ENCODE results near the gene TMEM253.

Gene TMEM253

GRCh38 chr14:21089877-21090193 lies 11.0 kb upstream of the TMEM253 start:
- DNase-seq = no peak

DNA sequence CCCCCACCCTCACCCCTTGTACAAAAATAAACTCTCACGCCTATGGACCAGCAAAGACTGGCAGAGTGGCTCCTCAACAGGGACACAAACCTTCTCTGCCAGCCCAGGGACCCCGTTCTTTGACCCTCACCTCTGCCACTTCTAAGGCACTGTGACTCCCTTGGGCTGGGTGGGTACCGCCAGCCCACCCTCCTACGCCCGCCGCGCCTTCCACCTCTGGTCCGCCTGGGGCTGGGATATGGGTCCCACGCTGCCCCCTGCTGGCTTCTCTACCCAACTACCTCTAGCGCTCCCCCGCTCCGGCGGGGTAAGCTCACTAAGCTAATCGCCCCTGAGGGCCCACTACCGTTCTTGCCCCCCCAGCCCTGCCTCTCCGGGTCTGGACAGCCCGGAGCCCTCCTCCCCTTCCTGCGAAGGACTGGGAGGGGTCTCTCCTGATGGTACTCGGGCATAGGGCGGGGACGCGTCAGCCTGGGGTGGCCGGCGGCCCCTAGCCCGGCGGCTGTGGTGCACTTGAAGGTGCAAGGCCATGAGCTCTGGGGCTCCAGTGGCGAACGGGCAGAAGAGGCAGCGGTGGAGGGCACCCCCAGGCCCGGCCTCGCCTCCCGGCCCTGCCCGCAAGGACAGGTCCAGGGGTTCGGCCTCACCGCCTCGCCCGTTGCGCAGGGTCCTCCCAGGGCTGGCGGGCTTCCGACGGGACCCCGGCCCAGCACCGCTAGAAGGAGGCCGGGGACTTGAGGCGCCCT lies 10.5 kb upstream of the TMEM253 start:
- peak in 7 of 56 donors; percentile 7 to 32 (median 11) for DNase-seq

GRCh38 chr14:21090940-21091663 lies 9.8 kb upstream of the TMEM253 start:
- no peak for DNase-seq

GRCh38 chr14:21091821-21092272 lies 9.0 kb upstream of the TMEM253 start:
- DNase-seq = no peak

GRCh38 chr14:21092273-21093011 lies 8.4 kb upstream of the TMEM253 start:
- DNase-seq = peak in 49 of 56 donors; percentile 21 to 84 (median 63)

DNA sequence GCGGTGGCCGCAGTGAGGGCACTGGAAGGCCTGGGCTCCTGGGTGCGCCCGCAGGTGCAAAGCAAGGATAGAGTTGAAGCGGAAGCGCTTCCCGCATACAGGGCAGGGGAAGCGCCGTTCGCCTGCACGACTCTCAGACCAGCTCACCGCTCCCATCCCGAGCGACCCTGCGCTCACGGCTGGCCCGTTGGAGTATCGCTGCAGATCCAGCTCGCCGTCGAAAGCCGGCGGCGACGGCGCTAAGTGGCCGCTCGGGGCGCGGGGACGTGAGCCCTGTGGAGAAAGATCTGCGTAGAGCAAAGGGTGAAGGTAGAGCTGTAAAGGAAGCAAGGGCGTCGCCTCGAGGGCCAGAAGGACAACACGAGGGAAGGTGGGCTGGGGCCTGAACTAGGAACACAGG lies 7.8 kb upstream of the TMEM253 start:
- DNase-seq = no peak

DNA sequence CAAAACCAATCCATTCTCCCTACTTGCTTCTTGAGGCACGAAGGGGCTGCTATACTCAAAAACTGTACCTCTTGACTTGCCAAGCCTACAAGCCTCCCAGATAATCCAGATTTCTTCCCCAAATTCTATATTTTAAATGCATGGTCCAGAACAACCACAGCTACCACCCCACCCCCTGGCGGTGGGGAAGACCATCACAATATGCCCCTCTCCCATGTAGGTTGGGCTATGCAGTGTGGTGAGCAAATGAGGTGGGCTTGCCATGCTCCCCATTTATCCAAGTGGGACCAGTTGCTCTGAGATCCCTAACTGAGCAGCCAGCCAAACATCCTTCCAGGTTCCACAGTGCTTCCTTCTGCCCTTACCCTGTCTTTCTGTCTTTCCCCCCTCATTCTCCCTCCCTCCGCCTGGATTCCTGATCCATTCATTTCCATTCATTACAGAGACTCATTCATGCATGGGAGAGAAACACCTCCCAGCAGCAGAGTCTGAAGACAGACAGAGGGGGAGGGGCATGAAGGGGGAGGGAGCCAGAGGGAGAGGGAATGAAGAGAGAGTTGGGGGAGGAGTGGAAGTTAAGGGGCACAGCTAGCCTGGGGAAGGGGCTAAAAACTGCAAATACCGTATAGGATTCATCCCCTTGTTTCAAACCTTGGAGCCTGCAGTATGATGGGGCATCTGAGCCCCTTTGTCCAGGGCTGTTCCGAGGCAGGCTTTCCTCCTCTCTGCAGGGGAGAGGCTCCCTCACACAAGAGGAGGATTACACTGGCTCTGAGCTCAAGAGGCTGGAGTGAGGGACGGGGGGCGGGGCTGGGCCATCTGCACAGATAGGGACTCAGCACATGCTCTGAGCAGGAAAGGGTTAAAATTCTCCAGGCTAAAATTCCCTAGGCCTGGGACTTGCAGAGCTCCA lies 6.8 kb upstream of the TMEM253 start:
- peak in 20 of 56 donors; percentile 7 to 58 (median 30) for DNase-seq

GRCh38 chr14:21095430-21096205 lies 5.2 kb upstream of the TMEM253 start:
- peak in 1 of 56 donors; percentile 30 for DNase-seq

GRCh38 chr14:21096438-21096837 lies 4.4 kb upstream of the TMEM253 start:
- DNase-seq = no peak

DNA sequence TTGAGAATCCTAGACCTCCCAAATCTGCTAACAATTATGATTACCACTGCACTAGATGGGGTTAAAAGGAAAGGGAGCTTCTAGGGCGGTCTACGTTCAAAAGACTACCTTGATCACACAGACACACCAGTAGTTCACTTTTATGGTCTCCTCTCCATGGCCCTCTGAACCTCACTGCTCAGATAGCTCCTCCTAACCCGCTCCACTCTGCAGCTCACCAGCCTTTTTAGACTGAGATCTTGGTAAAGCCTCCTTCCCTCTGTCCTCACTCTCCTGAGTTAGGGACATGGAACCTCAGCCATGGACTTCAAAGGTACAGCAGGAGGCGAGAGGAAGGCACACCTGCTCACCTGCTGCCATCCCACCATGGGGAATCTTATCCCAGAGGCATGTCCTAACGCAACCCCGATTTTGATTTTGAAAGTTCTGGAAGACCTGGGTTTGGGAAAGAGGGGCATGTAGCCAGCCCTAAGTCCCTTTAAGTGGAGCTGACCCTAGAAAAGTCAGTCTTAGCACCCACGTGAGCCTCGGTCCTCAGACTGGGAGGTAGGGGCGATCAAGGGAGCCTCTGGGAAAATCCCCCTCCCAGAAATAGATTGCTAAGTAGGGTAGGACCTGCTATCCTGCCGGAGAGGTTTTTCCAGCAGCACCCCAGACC lies 3.8 kb upstream of the TMEM253 start:
- DNase-seq = peak in 1 of 56 donors; percentile 31

DNA sequence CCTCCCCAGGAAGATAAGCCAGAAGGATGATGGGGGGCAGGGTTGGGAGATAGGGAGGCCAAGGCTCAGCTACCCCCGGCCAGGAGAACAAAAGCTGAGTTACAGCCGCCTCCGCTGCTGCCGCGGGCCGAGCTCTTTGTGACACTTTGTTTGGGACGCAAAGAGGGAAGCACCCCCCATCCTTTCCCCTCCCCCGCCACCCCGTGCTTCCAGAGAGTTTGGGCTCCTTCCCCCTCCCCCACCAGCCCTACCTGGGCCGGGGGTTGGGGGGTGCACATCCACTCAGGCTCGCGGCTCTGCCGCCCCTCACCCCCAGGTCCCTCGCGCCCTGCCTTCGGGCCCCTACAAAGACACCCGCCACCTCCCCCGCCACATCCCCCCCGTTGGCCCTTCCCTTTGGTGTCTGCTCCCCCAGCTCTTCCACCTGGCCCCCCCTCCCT lies 3.2 kb upstream of the TMEM253 start:
- peak in 21 of 56 donors; percentile 8 to 70 (median 30) for DNase-seq

DNA sequence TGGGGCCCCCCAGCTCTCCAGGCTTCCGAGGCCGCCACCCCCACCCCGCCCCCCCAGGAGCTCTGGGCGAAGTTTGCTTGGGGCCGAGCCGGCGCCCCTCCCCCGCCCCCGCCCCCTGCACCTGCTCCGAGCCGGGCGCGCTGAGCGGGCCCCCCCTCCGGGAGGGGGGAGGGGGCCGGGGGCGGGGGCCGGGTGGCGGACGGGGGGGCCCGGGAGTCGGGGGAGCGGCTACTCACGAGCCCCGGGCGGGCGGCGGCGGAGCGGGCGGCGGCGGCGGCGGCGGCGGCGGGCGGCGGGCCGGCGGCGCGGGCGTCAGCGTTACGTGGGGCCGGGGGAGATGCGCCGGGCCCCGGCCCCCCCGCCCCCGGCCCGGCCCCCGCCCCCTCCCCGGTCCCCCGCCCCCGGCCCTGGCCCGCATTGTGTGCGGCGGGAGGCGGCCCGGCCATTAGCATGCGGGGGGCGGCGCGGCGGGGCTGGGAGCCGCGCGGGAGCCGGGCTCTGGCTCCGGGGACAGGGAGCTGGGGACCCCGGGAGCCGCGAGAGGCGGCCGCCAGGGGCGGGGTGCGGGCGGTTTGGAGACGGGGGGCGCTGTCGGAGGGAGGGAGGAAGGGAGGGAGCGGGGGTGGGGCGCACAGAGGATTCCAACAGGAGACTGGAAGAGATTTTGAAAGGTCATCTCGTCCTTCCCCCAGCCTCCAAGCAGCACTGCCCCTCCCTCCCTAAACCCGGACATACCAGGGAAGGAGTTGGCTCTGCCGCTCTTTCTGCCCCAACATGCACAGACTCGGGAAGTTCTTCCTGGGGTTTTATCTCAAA lies 2.6 kb upstream of the TMEM253 start, which contains the start of gene ZNF219:
Gene ZNF219 (minus strand): TSS at position 580 of the 816 bp plus-strand sequence. CDS start 5,064 bp downstream, outside the sequence.
- DNase-seq = peak in 43 of 56 donors; percentile 10 to 70 (median 43)

DNA sequence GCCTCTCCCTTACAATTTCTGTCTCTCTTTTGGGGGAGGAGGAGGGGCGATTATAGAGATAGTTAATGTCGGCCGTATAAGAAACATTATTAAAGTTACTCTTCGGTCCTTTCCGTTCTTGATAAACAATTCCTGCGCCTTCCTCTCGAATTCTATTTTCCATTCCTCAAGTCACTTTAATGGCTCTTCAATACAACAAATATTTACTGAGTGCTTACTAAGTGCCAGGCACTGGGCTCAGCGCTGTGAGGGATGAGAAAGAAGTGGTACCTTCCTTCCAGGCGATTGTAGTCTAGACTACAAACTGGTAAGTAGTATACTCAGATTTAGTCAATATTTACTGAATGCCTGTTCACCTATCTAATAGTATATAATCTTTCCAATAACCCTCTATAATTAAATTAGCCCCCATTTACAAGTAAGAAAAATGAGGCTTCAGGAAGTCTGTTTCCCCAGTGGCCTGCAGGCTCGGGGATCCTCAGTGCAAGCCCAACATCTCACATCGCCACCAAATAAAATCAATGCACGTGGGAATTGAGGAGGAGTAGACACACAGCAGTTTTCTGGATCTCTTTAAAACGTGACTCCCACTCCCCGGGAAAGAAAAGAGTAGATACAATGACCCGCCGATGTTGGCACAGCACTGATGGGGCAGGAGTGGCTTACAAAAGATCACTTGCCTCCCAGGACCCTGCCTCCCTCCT lies 1.8 kb upstream of the TMEM253 start:
- DNase-seq = peak in 1 of 56 donors; percentile 5

- DNase-seq = no peak
These were observed 1.3 kb upstream of the TMEM253 start for GRCh38 chr14:21099596-21099985.

DNA sequence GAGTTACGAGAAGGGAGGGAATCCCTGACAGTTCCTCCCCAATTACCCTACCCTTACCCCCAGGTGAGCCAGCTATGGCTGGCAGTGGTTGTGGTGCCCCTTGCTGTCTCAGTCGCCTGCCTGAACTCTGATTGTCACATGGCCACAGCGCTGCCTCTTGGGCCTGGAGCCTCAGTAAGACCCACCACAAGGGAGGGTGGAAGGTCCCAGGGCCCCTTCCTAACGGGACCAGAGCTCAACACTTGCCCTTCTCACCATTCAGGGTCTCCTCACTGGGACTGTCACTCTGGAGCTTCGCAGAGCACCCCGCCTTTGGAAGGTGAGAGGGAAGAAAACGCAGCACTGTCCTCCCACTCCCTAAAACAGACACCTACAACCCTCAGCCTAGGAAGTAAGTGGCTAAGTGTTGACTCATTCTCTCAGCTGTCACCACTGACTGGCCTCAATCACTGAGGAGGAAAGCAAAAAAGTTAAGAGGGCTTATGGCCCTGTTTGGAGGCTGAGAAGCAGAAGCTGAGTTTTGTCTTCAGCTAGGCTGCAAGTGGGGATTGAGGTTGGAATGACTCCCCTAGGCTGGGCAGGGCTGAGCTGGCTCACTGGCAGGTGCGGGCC lies 1.0 kb downstream of the TMEM253 start:
- no peak for DNase-seq

GRCh38 chr14:21102521-21103410 lies 1.9 kb downstream of the TMEM253 start:
- DNase-seq = peak in 1 of 56 donors; percentile 31
